Measurements from ENCODE around the gene EIF1AY.
"Not testable (repeated sequence)": the region's sequence is repeated elsewhere in the genome, so short reads cannot be mapped to it uniquely, and the experiment has no call there.

The EIF1AY gene, protein sequence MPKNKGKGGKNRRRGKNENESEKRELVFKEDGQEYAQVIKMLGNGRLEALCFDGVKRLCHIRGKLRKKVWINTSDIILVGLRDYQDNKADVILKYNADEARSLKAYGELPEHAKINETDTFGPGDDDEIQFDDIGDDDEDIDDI

DNA sequence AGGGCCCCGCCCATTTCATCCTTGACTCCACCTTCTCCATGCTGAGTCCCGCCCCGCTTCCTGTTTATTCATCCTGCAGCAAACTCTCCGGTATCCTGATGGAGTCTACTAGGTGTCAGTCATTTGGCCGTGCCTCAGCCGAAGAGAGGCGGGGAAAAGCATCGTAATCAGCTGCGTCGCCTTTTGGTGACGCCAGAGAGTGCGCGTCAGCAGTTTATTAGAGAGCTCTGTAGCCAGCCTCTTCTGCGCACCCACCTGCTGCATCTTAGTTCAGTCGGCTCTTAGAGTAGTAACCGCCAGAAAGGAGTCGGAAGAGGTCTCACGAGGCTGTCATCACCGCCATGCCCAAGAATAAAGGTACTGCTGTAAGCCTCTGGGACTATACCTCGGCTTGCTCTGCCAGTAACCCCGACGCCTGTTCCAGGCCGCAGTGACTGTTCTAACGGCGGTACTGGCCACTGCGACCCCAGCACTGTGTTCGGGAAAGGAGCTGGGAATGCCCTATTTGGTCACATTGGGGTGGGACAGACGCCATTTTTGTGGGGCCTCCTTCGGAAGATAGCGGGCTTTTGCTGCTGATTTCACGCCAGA is at the start of gene EIF1AY:
Gene EIF1AY (plus strand): TSS at position 246 of the 591 bp plus-strand sequence. CDS start 96 bp downstream, at position 342.
- DNase-seq (ENCODE audit: low read depth in 1 of 2, low spot score in 1 of 2) = peak; percentile 68 to 83

DNA sequence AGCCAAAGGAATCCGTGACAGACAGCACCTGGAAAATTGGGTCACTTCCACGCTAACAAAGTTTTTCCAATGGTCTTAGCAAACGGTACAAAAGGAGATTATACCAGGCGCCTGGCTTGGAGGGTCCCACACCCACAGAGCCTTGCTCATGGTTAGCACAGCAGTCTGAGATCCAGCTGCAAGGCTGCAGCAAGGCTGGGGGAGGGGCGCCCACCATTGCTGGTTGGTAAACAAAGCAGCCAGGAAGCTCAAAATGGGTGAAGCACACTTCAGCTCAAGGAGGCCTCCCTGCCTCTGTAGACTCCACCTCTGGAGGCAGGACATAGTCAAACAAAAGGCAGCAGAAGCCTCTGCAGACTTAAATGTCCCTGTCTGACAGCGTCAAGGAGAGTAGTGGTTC is 47.1 kb upstream of the EIF1AY start:
- DNase-seq (ENCODE audit: low read depth in 1 of 2, low spot score in 1 of 2) = no peak

DNA sequence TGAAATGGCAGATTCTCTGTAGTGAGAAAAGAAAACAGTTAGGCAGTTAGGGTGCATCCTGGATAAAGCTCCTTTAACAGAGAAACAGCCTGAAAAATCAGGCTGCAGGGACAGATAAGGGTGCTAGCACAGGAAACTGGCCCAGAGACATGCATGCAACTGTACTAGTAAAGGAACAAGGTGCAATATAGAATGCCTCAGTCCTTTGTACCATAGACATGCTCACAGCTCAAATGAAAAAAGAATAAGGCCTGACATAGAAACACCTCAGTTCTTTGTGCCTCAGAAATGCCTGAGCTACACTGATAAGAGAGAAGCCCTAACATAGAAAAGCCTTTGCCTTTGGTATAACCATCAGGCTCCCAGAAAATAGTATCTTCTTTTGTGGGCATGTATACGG is 37.4 kb upstream of the EIF1AY start:
- no peak for DNase-seq (ENCODE audit: low read depth in 1 of 2, low spot score in 1 of 2)

DNA sequence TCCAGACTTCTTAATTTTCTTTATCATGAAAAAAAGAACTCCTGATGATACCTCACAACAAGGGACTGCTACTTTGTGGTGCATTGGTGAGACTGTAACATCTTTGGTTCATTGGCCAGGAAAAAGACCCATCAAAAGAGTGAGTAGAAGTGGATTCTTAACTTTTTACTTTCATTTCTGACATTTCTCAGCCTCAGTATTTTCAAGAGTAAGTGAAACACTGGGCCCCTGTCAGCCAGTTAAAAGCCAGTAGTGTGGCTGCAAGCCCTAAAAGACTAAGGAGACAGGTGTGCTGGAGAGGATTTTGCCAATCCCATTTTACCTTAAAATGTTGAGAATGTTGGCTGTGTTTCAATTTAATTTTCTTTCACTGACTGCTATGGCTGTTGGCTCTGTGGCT is 36.6 kb upstream of the EIF1AY start:
- DNase-seq (ENCODE audit: low read depth in 1 of 2, low spot score in 1 of 2) = no peak

DNA sequence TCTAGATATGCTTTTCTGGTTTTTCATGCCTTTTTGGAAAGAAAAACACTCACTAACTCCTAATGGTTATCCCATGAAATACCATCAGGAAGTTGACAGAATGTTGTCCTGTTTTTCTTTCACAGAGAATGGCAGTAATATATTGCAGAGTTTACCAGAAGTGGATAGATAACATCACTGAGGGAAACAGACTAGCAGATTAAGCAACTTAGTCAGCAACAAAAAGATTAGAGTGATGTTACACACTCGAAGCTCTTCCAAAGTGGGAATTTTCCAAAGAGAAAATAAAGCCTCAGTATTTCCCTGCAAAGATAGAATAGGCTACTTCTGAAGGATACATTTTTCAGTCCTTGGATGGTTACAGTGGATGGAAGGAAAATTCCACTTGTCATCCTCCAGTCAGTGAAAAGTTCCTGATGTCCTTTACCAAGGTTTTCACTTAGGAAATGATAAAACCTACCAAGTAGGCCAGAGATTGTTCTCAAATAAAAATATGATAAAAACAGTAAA is 31.1 kb upstream of the EIF1AY start:
- DNase-seq (ENCODE audit: low read depth in 1 of 2, low spot score in 1 of 2) = no peak

DNA sequence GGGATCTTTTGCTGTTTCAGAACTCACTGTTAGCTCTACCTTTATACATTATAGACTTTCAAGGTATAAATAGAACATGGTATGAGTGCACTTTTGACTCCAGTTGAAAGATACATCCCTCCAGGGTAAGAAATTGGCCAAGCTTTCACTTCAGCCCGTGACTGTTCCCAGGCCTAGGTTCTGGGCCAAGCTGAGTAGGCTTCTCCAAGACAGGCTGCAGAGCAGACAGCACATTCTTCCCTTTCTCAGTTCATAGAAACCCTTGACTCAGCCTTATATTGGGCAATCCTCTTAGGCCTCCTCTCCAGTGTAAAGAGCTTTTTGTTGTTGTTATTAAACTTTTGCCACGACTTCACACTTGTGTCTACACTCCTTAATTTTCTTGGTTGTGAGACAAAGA is 29.5 kb upstream of the EIF1AY start:
- DNase-seq (ENCODE audit: low read depth in 1 of 2, low spot score in 1 of 2) = no peak

DNA sequence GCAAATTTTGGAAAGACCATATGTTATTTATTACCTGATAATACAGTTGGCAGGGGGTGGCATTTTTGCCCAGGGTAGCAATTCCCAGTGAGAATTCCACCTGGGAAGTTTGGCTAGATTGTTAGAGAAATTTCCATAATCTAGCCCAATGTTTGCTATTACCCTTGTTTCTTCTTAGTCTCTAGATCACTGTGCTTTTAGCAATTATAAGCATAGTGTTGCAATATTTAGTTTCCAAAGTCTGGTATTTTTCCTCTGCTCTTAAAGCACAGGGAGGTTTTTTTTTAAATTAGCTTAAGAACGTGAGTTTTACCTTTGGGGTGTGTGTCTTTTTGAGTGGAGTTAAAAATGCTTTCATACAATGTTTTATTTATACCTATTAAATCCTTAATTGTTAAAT is 26.3 kb upstream of the EIF1AY start:
- no peak for DNase-seq (ENCODE audit: low read depth in 1 of 2, low spot score in 1 of 2)

DNA sequence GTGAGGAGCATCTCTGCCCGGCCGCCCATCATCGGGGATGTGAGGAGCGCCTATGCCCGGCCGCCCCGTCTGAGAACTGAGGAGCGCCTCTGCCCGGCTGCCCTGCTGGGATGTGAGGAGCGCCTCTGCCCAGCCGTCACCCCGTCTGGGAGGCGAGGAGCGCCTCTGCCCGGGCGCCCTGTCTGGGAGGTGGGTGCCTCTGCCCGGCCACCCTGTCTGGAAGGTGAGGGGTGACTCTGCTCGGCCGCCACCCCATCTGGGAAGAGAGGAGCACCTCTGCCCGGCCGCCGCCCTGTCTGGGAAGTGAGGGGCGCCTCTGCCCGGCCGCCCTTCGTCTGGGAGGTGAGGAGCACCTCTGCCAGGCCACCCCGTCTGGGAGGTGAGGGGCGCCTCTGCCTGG is 23.7 kb upstream of the EIF1AY start:
- DNase-seq (ENCODE audit: low read depth in 1 of 2, low spot score in 1 of 2) = no peak

DNA sequence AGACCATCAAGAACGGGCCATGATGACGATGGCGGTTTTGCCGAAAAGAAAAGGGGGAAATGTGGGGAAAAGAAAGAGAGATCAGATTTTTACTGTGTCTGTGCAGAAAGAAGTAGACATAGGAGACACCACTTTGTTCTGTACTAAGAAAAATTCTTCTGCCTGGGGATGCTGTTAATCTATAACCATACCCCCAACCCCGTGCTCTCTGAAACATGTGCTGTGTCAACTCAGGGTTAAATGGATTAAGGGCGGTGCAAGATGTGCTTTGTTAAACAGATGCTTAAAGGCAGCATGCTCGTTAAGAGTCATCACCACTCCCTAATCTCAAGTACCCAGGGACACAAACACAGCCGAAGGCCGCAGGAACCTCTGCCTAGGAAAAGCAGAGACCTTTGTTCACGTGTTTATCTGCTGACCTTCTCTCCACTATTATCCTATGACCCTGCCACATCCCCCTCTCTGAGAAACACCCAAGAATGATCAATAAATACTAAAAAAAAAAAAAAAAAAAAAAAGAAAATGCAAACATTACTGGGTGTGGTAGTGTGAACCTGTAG is 22.7 kb upstream of the EIF1AY start:
- DNase-seq (ENCODE audit: low read depth in 1 of 2, low spot score in 1 of 2) = not testable (repeated sequence)

DNA sequence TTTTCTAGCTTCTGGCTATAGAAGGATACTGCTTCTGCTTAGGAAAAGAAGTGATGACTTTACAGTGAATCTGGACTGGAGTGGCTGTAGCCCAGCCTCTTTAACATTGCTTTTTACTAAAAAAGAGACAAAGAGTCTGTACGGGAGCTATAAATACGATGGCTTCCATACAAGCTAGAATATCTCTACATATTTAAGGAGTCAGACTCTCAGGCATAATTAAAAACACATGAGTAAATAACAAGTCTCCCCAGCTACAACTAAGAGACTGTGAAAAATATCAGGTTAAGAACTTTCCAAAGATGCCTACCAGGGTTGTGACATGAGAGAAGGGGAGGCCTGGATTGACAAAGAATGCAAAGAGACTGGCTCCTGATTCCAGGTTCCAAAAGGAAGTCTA is 19.8 kb upstream of the EIF1AY start:
- no peak for DNase-seq (ENCODE audit: low read depth in 1 of 2, low spot score in 1 of 2)

DNA sequence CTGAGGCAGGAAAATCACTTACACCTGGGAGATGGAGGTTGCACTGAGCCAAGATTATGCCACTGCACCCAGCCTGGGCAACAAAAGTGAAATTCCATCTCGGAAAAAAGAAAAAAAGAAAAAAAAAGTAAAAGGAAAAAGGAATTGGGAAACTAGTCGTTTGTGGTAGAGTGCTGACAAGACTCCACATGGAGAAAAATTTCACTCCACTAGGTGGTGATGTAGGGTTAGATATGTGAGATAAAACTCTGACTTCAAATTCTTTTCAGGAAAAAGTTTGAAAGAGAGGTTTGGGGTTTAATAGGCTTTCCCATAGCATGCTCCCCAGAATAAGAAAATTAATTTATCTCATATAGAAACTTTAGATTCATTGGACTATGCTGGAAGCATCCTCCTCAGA is 16.9 kb upstream of the EIF1AY start:
- peak in 1 of 2 donors; percentile 2 for DNase-seq (ENCODE audit: low read depth in 1 of 2, low spot score in 1 of 2)

DNA sequence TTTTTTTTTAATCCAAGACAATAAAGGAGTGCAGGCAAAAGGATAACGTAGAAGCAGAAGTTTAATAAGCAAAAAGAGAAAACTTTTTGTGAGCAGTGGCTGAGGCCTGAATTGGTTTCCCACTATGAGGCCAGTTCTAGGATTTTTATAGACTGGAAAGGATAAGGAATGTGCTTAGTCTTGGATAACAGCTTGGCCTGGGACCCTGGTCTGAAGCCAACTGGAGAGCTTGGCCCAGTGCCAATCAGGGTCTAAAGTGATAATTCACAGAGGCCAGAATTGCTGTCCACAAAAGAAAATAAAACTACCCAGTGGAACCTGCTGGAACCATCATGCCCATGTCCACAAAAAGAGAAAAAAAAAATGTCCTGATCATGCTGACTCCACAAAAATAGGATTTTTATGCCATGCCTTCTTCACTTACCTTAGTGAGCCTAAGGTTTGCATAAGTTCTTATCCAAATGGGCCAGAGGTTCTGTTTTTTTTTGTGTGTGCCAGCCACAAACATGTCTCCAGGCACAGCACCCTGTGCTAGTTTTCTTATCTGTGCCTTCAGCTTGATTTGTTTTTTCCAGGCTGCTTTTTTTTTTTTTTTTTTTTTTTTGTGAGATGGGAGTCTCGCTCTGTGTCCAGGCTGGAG is 15.6 kb upstream of the EIF1AY start:
- no peak for DNase-seq (ENCODE audit: low read depth in 1 of 2, low spot score in 1 of 2)

DNA sequence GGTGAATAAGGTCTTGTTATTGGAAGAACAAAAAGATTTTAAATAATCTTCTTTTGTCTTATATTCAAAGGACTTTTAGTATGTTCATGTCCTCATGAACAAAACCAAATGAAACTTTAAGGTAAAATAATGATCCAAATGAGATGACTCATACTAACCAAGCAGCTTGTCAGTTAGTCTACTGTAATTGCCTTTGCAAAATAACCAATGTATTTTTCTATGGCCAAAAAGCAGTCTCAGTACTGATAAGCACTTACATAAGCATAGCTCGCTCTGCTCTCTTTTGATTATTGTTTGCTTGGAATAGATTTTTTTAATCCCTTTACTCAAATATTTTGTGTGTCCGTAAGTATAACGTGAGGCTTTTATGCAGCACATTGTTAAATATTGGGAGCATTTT is 4.3 kb upstream of the EIF1AY start:
- no peak for DNase-seq (ENCODE audit: low read depth in 1 of 2, low spot score in 1 of 2)

DNA sequence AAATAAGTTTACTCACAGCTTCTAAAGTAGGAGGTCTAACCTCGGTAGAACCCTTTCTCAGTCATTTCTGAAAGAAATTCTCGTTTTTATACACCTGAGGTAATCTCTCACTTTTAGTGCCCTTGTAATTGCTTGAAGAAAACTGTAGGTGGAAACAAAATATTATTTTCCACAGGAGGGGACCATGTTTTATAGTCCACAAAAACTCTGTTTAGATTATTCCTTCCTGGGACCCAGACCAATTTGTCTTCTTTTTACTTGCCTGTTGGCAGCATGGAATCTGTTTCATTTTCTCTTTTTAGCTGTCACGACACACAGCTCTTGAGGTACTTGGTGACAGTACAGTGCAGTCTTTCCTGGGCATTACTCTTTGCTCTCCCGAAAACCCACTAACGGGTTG is 930 bp downstream of the EIF1AY start:
- DNase-seq (ENCODE audit: low read depth in 1 of 2, low spot score in 1 of 2) = no peak

DNA sequence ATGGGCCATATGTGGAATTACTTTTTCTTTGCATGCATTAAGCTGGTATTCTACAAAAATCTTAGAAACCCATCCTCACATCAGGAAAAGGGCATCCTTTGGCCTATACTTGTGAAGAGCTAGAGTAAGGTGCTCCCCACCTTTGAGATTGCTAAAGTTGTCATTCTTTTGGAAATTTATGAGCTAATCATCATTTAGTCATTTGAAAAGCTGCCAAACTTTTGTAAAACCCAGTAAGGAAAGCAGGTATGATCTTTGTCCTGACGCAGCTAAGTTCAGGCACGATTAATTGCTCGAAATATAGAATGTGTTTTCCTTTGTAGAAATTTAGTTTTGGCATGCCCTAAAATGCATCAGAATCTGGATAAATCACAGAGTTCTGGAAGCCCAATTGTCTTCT is 2.6 kb downstream of the EIF1AY start:
- DNase-seq (ENCODE audit: low read depth in 1 of 2, low spot score in 1 of 2) = no peak

DNA sequence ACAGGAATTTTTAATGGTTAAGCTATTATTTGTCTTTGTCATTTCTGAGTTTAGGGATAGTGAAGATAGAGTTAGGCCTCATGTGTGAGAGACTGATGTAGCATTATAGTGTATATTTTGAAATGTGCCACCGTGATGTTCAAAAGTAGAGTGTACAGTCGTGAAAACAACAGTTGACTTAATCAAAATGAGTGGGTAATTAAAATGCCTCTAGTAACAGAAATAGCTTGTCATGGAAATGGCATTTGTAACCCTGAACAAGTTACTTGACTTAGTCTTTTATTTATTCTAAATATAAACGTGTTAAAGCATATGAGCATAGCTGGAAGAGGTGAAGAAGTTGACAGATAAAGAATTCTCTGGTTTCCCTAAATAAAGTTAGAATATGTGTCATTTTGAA is 6.1 kb downstream of the EIF1AY start:
- DNase-seq (ENCODE audit: low read depth in 1 of 2, low spot score in 1 of 2) = no peak

DNA sequence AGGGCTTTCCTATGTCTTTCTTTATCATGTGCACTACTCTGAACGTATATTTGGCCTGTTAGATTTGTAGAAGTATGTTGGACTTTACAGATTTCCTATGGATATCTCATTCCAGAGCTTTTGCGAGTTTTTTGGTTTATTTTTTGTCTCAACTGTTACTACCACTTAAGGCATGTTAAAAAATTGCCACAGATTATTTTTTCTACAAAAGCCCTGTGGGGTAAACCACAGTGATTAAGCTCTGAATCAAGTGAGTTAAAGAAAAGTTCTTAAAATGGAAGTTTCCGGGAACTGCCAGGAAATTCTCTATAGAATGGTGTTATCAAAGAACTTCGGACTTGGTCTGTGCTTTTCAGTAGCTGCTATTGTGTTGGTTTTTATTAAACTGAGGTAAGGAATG is 10.6 kb downstream of the EIF1AY start:
- DNase-seq (ENCODE audit: low read depth in 1 of 2, low spot score in 1 of 2) = no peak

All from activated CD4-positive, alpha-beta T cell treated with anti-CD3 and anti-CD28 coated beads, Interleukin-2, amount 50 U/mL, for 24 hours (primary cell).